Activated T-cell treated with anti-CD3 and anti-CD28 coated beads, Interleukin-2, amount 50 U/mL, for 1 hour (primary cell): Measurements from ENCODE around the gene PRMT1.
A peak's percentile ranks its signal among the peaks of the same experiment; 100 is the strongest.
"Not testable (repeated sequence)": the region's sequence is repeated elsewhere in the genome, so short reads cannot be mapped to it uniquely, and the experiment has no call there.

Experiments
- DNase-seq: peaks from one replicate; pipeline ENCODE4 v3.0.0-alpha.2; 2020

Gene PRMT1

DNA sequence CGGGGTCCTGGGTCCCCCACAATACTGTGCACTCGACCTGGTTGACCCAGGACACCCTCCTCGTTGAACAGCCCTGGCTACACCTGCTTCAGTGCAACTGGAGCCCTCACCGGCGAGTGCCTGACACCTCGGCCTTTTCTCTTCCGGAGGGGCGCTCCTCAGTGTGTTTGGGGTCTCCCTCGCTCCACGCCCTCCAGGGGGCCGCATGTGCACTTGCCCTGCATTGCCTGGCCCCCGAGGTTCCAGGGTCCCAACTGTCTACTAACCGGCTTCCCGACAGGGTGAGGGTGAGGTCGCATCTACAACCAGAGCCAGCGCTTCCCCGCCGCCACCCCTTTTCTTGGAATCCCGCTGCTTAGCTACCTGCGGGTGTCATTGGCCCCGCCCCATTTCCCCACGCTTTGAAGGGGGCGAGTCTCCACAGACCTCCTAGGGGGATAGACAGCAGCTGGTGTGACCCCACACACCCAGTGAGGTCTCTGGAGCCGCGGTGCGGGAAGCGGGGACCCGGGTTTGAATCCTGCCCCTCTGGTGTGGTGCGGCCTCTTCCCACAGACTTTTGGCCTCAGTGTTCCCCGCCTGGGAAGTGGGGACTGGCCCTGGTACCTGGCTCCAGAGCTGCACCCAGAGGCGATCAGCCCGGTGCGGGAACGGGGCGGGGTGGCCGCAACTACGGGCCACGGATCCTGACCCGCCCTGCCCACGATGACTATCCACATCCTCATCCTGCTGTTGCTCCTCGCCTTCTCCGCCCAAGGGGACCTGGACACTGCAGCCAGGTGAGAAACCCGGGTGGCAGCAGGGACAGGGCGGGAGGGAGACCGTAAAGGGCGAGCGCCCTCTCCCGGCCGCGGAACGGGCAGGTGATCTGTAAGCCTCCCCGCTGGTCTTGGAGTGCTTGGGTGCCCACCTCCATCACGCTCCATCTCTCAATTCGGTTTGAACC, 12.3 kb downstream of the PRMT1 start, which contains the start of gene ADM5:
ADM5 (plus strand) TSS at position 462 of the 946 bp plus-strand sequence; CDS start at position 706, 244 bp downstream.
- DNase-seq: peak; percentile 58

DNA sequence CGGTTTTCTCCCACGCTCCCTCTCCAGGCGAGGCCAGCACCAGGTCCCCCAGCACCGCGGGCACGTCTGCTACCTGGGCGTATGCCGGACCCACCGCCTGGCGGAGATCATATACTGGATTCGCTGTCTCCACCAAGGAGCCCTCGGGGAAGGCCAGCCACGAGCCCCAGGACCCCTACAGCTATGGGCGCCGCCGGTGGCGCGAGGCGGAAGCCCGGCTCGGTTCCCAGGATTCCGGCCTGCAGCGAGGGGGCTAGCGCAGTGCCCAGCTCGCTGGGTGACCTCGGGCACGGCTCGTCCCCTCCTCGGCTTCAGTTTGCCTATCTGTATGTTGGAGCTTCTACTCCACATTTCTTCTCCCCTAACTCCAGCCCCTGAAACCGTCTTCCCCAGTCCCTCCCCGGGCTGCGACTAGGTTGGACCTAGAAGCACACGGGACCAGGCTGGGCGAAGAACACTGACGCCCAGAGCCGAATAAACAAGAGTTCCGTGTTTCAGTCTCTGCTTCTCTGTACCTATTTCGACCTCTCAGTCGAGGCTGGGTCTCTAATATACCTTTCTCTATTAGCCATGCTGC, 13.1 kb downstream of the PRMT1 start:
- no peak for DNase-seq

DNA sequence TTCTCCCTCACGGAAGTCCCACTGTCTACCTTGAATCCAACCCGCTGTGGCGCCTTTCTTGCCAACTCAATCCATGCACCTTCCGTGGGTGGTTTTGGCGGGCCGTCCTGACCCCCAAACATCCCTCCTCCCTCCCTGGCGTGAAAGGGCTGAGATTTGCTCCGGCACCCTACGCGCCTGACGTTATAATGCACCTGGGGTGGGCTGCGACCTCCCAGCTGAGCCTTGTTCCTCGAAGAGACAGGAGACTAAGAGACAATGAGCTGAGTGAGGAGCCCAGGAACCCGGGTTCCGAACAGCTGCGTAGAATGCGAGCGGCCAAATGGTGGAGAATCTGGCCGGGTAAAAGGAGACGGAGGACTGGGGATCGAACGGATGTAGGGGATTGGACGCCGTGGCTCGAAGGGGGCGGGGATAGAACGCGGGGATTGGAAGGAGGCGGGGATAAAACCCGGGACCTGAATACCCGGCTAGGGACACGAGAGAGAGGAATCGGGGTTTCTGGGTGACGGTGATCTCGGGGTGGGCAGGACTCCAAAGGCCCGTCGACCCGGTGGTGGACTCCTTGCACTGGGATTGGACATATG, 13.7 kb downstream of the PRMT1 start, which contains the start of gene CPT1C:
CPT1C (plus strand) TSS at position 461 of the 587 bp plus-strand sequence. CDS start 1,137 bp downstream, outside the sequence.
- DNase-seq: peak; percentile 60

GRCh38 chr19:49691243-49692146, 14.4 kb downstream of the PRMT1 start:
- DNase-seq: no peak

DNA sequence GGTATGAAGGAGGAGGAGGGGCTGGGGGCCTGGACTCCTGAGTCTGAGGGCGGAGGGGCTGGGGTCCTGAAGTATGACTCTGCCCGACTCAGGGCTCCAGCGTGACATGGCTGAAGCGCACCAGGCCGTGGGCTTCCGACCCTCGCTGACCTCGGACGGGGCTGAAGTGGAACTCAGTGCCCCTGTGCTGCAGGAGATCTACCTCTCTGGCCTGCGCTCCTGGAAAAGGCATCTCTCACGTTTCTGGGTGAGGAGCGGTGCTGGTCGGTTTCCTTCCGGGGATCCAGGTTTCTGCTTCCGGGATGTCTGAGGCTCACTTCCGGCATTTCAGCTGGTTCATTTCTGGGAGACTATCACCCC, 15.1 kb downstream of the PRMT1 start:
- DNase-seq: no peak

- DNase-seq: no peak
These were observed 19.0 kb downstream of the PRMT1 start for GRCh38 chr19:49696115-49696514.

DNA sequence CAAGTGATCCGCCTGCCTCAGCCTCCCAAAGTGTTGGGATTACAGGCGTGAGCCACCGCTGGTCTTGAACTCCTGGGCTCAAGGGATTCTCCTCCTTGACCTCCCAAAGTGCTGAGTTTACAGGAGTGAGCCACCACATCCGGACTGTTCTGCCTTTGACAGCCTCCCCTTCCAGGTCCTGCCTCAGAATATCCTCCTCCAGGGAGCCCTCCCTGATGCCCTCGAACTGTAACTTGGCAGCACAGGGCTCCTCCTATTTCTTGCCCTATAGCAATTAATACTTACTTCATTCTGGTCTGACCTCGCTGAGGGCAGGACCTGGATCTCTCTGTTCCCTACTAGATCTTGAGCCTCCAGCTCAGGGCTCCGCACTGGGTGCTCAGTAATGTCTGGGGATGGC, 19.8 kb downstream of the PRMT1 start:
- DNase-seq: no peak

DNA sequence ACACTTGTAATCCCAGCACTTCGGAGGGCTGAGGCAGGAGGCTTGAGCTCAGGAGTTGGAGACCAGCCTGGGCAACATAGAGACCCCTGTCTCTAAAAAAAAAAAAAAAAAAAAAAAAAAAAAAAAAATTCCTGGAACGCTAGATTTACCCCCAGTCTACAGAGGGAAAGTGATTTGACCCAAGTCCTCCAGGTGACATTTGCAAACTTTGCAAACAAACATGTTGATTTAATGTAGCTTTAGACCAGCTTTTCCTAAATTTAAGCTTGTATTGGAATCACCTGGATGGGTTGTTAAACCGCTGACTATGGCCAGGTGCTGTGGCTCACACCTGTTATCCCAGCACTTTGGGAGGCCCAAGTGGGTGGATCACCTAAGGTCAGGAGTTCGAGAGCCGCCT, 22.3 kb downstream of the PRMT1 start:
- DNase-seq: no peak

- no peak for DNase-seq
These were observed 23.5 kb downstream of the PRMT1 start for GRCh38 chr19:49700563-49700962.

DNA sequence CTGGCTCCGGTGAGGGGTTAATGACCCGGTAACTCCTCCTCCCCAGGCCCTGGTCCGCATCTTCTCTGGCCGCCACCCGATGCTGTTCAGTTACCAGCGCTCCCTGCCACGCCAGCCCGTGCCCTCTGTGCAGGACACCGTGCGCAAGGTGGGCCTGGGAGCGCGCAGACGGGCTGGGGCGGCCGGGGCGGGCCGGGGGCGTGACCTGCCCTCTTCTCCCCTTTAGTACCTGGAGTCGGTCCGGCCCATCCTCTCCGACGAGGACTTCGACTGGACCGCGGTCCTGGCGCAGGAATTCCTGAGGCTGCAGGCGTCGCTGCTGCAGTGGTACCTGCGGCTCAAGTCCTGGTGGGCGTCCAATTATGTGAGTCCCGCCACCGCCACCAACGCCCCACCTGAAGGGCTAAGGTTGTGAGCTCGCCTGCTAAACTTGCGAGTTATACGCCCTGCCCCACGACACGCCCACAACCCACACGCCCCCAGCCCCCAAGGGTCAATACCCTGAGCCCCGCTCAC, 24.3 kb downstream of the PRMT1 start:
- no peak for DNase-seq

- DNase-seq: no peak
These were observed 28.0 kb downstream of the PRMT1 start for GRCh38 chr19:49704888-49705642.

GRCh38 chr19:49705919-49706318, 28.8 kb downstream of the PRMT1 start:
- no peak for DNase-seq

GRCh38 chr19:49710372-49710951, 33.4 kb downstream of the PRMT1 start:
- no peak for DNase-seq

DNA sequence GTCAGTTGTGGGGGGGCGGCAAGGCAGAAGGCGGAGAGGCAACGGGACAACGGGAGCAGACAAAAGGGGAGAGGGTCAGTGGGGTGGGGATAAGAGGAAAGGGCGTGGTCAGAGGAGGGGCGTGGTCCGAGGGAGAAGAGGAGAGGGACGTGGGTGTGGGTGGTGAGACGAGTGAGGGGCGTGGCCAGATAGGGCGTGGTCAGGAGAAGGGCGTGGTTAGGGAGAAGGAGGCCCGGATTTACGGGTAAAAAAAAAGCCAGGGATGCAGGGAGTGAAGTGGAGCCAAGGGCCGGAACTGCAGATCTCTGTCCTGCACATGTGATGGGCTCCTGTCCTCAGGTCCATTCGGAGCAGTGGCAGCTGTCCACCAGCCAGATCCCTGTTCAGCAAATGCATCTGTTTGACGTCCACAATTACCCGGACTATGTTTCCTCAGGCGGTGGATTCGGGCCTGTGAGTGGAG, 35.4 kb downstream of the PRMT1 start:
- no peak for DNase-seq

DNA sequence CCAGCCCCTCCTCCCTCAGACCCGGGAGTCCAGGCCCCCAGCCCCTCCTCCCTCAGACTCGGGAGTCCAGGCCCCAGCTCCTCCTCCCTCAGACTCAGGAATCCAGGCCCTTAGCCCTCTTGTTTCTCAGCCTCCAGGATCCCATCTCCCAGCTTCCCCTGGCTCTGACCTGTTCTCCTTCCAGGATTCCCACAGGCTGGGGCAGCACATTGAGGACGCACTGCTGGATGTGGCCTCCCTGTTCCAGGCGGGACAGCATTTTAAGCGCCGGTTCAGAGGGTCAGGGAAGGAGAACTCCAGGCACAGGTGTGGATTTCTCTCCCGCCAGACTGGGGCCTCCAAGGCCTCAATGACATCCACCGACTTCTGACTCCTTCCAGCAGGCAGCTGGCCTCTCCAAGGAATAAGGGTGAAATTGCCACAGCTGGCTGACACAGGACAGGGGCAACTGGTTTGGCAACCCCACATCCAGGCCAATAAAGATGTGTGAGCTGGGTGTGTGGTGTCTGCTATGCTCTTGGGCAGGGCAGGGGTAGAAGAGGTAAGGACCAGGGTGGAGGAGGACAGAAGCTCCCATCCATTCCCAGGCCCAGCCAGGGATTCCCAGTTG, 36.3 kb downstream of the PRMT1 start:
- DNase-seq: no peak

- DNase-seq: no peak
These were observed 39.1 kb downstream of the PRMT1 start for GRCh38 chr19:49716154-49716553.

- DNase-seq: no peak
These were observed 41.4 kb downstream of the PRMT1 start for GRCh38 chr19:49718511-49718910.

DNA sequence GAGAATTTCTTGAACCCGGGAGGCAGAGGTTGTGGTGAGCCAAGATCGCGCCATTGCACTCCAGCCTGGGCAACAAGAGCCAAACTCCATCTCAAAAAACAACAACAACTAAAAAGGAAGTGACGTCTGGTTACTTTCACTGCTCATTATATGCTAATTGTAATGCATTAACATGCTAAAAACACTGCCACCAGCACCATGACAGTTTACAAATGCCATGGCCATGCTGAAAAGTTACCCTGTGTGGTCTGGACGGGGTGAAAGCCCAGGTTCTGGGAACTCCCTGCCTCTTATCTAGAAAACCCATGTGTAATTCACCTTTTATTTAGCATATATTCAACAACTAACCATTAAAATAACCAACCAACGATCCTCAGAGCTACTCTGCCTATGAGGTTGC, 41.9 kb downstream of the PRMT1 start:
- no peak for DNase-seq

GRCh38 chr19:49719420-49719819, 42.3 kb downstream of the PRMT1 start:
- not testable (repeated sequence) for DNase-seq

DNA sequence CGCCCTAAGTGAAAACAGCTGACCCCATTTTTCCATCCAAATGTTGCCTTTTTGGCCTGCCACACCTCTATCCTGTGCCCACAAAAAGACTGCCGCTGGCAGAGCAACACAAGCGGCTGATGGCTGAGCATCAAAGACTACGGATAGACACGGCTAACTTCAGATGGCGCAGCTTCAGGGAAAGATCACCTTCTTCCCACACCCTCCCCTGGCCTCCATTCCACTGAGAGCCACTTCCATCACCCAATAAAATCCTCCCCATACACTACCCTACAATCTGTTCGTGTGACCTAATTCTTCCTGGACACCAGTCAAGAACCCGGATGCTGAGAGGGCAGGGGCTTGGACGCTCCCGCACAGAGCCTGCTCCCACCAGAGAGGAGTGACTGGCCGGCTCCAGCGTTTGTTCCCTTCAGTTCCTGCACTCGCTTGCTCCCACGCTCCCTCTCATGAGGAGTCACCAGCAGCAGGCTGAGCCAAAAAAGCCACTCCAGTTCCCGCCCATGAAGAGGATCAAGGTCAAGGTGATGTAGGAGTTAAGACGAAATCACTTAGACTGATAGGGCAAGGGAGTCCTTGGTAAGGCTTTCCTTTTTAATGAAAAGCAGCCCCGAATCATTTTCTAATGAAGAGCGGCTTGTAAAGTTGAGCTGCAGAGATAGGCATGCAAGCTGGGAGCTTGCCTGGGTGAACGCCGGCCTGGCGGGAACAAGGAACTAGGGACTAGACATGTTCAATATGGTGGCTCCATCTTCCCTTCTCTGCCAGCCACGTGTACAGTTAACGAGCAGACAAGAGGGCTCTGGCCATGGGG, 50.4 kb downstream of the PRMT1 start:
- DNase-seq: no peak
